HFFc6 (cell line): ENCODE data around the gene MAOB. TPM values are rescaled to one million over a fixed set of nuclear protein-coding genes. Genes with fewer than 3 reads are reported as not detected.

ENCODE experiments used
- DNase-seq: peaks from one replicate; pipeline ENCODE4 v3.0.0-alpha.2; 2018
- H3K27ac Mint-ChIP-seq: 2 replicates; pipeline ENCODE4 v1.8.0; 2020; ENCODE audit warnings: mild to moderate bottlenecking, mixed read lengths
- H3K27me3 Mint-ChIP-seq: 2 replicates; pipeline ENCODE4 v1.8.0; 2021; ENCODE audit warnings: mild to moderate bottlenecking, moderate library complexity, mixed read lengths; ENCODE audit not compliant: insufficient read depth
- H3K36me3 Mint-ChIP-seq: 2 replicates; pipeline ENCODE4 v1.8.0; 2021; ENCODE audit warnings: low read depth, mixed read lengths
- H3K4me1 Mint-ChIP-seq: 2 replicates; pipeline ENCODE4 v1.8.0; 2020; ENCODE audit warnings: low read depth, mixed read lengths
- H3K4me3 Mint-ChIP-seq: 2 replicates; pipeline ENCODE4 v1.8.0; 2020; ENCODE audit warnings: mild to moderate bottlenecking, moderate library complexity, mixed read lengths
- H3K9me3 Mint-ChIP-seq: 2 replicates; pipeline ENCODE4 v1.8.0; 2020; ENCODE audit warnings: mild to moderate bottlenecking, mixed read lengths
- total RNA-seq, 6 experiments: library from RNA; stranded (reverse); fragmentation: NEBNext Ultra II Directional; extraction: Animal tissue kit (Norgen Biotek cat#: 25700); gene quantifications; 2 replicates in 1 of 6; 3 replicates in 5 of 6; pipeline ENCODE4 v1.2.3, GENCODE V29; 2021
- TF ChIP-seq, protein P1 (sequence below): fragments of 200-600 bp; sonication (generic); IDR thresholded peaks from 2 replicates; pipeline ENCODE4 v1.5.0; 2021; ENCODE audit warnings: antibody characterized with exemption, mild to moderate bottlenecking

The MAOB gene
- total RNA-seq, 6 experiments from 2014 or later, result not detected

DNA sequence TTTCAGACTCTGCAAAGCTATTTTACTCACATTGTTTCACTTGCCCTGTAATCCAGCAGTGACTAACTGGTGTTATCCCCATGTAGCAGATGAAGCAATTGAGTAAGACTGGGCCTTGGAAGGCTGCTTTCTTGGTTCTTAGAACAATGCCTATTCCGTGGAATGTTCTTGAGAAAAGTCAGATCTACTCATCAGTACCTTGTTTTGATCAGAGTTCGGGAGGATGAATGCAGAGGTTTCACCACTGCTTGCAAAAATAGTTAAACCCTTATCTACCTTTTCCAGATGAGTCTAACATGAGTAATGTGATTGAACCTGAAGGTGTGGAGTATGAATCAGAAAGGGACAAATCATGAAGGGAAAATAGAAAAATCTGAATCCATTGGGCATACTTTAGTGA lies 1.8 kb downstream of the MAOB start:
- no peak overlapping the region for H3K4me3 Mint-ChIP-seq
- no peak overlapping the region for H3K27ac Mint-ChIP-seq
- no peaks in the 10 kb centered on the region; the same call in 1 of the 2 replicates for H3K9me3 Mint-ChIP-seq
- no peaks in the 10 kb centered on the region for H3K36me3 Mint-ChIP-seq
- DNase-seq, result no peak
- H3K27me3 Mint-ChIP-seq, result peaks cover 3% of the 10 kb centered on the region; the same call in 1 of the 2 replicates
- TF ChIP-seq, protein P1, sequence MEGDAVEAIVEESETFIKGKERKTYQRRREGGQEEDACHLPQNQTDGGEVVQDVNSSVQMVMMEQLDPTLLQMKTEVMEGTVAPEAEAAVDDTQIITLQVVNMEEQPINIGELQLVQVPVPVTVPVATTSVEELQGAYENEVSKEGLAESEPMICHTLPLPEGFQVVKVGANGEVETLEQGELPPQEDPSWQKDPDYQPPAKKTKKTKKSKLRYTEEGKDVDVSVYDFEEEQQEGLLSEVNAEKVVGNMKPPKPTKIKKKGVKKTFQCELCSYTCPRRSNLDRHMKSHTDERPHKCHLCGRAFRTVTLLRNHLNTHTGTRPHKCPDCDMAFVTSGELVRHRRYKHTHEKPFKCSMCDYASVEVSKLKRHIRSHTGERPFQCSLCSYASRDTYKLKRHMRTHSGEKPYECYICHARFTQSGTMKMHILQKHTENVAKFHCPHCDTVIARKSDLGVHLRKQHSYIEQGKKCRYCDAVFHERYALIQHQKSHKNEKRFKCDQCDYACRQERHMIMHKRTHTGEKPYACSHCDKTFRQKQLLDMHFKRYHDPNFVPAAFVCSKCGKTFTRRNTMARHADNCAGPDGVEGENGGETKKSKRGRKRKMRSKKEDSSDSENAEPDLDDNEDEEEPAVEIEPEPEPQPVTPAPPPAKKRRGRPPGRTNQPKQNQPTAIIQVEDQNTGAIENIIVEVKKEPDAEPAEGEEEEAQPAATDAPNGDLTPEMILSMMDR, result no peak
- H3K4me1 Mint-ChIP-seq, result no peaks in the 10 kb centered on the region

GRCh38 chrX:43878906-43879526 lies 3.2 kb downstream of the MAOB start:
- Mint-ChIP-seq H3K4me3 (no peak overlapping the region), H3K9me3 (no peaks in the 10 kb centered on the region; the same call in 1 of the 2 replicates), H3K27ac (no peak overlapping the region), H3K27me3 (peaks cover 3% of the 10 kb centered on the region; the same call in 1 of the 2 replicates), H3K36me3 (no peaks in the 10 kb centered on the region), H3K4me1 (no peaks in the 10 kb centered on the region)
- TF ChIP-seq, protein P1, result no peak
- no peak for DNase-seq

- H3K27ac Mint-ChIP-seq, result no peak overlapping the region
- DNase-seq, result no peak
- TF ChIP-seq, protein P1, result no peak
- H3K36me3 Mint-ChIP-seq, result no peaks in the 10 kb centered on the region
- no peaks in the 10 kb centered on the region; the same call in 1 of the 2 replicates for H3K9me3 Mint-ChIP-seq
- H3K27me3 Mint-ChIP-seq, result no peaks in the 10 kb centered on the region; the same call in 1 of the 2 replicates
- no peaks in the 10 kb centered on the region for H3K4me1 Mint-ChIP-seq
- H3K4me3 Mint-ChIP-seq, result no peak overlapping the region
These were observed 5.6 kb downstream of the MAOB start for GRCh38 chrX:43876680-43877079.

- Mint-ChIP-seq H3K4me3 (no peak overlapping the region), H3K27ac (no peak overlapping the region), H3K9me3 (no peaks in the 10 kb centered on the region), H3K27me3 (no peaks in the 10 kb centered on the region), H3K4me1 (no peaks in the 10 kb centered on the region), H3K36me3 (no peaks in the 10 kb centered on the region)
- DNase-seq, result no peak
- TF ChIP-seq, protein P1, result no peak
These were observed 11.4 kb downstream of the MAOB start for GRCh38 chrX:43870758-43871419.

GRCh38 chrX:43870011-43870410 lies 12.2 kb downstream of the MAOB start:
- no peaks in the 10 kb centered on the region for H3K4me1 Mint-ChIP-seq
- TF ChIP-seq, protein P1, result no peak

More at GRCh38 chrX:43870011-43870410, 12.2 kb downstream of the MAOB start:
- Mint-ChIP-seq H3K27ac (no peak overlapping the region), H3K27me3 (no peaks in the 10 kb centered on the region), H3K4me3 (no peak overlapping the region), H3K9me3 (no peaks in the 10 kb centered on the region), H3K36me3 (no peaks in the 10 kb centered on the region)
- no peak for DNase-seq
